Stimulated activated CD4-positive, alpha-beta T cell treated with anti-CD3 and anti-CD28 coated beads, Interleukin-2, amount 100 ng/mL, for 48 hours (primary cell): Measurements from ENCODE around the gene USH1C.

Experiments used
- DNase-seq, 2 donors: peaks; one replicate each; pipeline ENCODE4 v3.0.0-alpha.2; 2020

The USH1C gene

DNA sequence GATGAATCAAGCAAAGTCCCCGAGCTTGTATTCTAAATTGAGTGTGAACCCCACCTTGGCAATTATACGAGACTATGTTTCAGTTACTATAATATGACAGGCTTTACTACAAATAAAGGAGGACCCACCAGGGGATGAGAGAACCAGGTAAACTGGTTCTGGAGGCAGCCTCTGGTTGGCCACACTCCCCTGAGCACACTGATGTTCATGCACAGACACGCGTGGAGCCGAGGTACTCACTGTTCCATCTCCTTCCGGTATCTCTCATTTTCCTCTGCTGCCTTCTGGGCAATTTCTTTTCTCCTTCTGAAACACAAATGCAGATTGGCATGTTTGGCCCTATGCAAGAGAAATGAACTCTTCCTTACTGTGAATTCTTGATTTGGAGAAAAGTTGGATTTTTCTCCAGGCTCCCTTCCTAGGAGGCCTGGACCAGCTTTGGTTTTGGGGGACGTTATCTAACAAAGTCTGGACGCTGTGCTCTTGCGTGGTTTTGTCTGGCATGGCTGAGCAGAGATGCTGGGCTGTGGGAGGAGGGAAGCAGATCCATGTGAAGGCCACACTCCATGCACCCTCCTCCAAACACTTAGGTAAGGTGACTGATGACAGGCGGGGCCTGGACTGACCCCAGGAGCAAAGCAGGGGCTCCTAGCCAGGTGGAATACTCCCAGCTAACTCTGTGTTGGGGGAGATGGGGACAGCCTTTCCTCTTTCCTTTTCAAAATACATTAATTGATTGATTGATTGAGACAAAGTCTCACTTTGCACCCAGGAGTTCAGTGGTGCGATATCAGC, 22.9 kb downstream of the USH1C start:
- no peak for DNase-seq

DNA sequence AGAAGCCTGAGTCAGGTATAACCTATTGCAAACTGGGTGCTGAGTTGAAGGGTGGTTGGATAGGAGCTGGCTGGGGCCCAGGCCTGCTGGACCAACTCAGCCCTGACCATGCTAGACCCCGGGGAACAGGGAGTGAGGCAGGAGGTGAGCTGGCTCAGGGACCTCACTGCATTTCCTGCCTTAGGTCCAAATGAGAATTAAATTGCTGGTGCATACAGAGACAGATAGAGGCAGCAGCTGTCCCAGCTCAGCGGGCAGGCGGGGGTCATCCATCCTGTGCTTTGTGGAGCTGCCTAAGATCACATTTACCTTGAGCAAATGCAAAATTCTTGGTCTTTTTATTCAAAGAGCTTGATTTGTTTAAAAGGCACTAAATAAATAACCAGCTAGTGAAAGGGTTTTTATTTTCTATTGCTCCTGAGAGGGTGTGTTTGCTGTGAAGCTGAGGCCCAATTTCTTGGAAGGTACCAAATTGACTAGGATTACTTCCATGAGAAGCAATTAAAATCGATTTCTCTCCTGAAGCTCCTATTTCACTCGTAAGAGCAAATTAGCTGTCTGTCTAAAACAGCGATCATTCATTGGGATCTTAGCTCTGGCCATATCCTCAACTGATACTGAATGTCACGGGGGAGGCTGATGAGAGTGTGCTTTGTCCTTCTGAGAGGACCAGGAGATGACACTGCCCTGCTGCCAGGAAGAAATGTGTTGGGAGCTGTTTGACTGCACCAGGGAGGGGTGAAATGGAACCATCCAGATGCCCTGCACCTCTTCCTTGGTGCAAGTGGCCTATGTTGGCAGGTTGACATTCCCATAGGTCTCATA, 24.9 kb downstream of the USH1C start:
- no peak for DNase-seq

DNA sequence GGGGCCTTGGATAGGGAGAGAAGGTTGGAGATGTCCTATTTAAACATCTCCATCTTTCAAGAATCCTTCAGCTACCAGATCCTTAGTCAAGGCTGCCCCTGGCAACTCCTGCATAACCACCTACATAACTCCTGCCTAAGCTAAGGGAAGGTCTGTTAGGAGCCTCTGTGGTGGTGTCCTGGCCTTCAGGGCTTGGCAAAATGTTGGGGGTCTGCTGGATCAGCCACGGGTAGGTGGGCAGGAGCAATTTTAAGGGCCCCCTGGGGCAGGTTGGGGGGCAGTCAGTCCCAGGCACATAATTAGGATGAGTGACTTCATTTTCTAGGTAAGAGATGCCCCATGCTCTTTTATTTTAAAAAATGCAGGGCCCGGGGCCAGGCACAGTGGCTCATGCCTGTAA, 25.9 kb downstream of the USH1C start:
- DNase-seq = no peak

DNA sequence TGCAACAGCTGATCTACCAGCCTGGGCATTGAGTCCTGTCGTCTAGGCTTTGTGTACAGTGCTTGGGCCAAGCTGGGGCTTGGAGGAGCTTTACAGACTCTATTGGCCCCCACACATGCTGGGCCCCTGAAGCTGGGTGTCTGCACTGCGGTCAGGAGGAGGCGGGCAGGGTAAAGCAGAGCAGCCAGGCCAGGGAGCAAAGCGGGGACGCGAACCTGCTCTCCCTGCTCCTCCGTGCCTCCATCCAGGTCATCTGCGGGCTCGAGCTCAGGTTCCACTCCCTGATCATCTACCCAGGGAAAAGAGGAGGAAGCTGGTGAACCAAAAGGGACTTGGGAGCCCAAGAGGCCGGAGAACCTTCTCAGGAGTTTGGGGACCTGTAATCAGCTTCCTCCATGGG, 27.0 kb downstream of the USH1C start:
- DNase-seq = no peak

DNA sequence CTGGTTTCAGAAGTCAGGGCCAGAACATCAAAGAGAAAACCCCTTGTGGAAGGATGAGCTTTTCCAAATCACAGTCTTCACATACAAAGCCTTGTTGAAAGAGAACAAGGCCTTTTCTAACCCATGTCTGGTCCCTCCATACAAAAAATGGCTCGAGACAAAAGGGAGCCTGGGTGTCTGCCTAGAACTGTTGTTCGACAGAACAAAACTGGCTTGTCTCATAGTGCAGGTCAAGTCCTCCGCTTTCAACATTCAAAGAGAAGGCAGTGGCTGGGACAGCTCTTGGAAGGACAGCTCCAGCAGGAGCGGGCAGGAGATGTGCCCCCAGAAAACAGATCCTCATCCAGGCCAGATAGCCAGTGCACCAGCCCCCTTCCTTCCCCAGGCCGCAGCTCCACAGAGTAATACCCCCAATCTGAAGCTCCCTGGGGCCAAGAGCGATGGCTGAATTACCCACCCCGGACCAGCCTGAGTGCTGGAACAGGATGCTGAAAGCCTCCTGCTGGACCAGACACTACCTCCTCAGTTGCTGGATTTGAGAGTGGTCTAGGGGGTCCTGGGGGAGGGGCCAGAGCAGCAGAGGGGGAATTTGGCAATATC, 27.6 kb downstream of the USH1C start:
- DNase-seq = no peak

DNA sequence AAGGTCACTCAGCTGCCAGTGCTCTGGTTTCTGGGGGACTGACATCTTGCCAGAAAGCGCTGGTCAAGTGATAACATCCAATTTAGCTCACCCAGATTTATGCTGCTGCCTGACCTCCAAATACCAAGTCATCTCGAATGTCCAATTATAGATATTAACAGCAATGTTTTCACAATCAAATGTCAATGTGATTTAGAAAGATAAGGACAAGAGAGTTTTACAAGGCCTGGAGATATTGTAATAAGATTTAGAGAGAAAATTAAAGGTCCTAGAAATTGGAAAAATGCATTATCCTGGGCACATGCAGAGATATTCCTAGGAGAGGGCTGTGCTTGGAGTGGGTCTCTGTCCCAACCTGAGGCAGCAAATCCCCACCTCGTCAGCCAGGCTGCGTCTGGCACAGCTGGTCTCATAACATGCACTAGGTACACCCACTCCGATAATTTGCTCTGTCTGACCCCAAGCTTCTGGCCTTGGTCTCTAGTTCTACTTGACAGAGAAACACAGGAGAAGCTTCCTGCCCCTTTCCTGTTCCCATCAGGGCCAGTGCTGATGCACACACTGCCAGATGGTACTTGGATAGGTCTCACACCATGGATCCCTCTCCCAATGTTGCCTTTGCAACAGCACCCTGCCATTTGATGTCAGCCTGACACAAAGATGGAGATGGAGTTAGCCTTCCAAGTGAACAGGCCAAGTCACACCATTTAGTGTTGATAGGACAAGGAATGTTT, 28.6 kb downstream of the USH1C start:
- no peak for DNase-seq

DNA sequence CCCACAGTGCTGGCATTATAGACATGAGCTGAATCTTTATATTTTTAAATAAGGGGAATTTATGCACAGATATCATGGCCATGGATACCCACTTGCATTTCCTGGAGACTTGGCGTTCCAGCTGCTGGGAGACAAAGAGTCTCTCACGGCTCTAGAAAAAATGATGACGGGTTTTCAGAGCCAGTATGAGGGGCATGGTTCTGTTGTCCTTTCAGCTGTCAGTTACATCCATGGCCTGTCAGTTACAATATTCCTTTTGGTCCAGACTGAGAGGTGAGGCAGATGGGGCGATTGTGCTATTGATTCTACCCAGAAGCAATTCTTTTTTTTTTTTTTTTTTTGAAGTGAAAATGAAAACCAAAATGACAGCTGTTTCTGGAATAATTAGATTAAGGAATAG, 29.7 kb downstream of the USH1C start:
- DNase-seq = no peak

DNA sequence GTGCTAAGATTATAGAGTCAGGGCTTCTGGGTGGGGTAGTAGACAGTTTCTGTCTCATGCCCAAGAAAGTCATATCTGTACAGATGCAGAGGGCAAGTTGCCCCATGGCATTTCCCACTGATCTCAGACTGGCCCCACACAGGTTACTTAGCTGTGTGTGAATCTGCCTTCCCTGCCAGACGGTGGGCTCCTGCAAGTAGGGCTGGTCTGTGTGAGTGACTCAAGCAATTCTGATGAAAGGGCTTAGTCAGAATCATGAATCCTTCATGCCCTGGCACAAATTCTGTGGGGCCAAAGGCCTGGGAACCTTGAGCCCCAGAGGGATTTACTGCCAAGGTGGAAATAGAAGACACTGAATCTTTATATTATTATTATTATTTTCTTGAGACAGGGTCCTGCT, 30.4 kb downstream of the USH1C start:
- DNase-seq = no peak

DNA sequence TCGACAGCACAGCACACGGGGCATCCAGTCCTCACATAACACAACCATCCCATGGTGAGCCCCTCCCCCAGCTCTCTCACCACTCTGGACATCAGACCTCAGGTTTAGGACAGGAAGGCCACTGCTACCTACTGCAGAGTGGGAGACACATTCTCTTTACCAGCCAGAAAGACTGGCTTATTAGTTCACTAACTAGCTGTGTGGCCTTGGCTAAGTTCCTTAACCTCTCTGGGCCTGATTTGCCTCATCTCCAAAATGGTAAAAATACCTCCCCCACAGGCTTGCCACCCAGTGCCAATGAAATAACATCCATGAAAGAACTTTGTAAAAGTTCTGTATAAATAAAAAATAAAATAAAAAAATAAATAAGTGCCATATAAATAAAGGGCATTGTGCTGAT, 32.1 kb downstream of the USH1C start:
- no peak for DNase-seq

DNA sequence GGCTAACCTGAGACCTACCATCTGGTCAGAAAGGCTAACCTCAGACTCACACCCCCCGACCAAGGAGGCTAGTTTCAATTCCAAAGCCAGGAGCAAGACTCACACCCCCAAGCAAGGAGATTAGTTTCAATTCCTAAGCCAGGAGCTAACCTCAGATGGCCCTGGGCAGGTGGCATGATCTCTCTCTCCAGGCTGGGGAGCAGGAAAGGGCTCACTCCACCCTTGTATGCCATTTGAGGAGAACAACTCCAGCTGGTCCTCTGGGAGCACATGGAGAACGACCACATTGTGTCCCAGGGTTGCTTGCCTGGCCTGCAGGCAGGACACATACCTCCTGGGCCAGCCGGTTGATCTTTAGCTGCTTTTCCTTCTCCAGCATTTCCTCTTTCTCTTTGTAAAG, 32.6 kb downstream of the USH1C start:
- no peak for DNase-seq

DNA sequence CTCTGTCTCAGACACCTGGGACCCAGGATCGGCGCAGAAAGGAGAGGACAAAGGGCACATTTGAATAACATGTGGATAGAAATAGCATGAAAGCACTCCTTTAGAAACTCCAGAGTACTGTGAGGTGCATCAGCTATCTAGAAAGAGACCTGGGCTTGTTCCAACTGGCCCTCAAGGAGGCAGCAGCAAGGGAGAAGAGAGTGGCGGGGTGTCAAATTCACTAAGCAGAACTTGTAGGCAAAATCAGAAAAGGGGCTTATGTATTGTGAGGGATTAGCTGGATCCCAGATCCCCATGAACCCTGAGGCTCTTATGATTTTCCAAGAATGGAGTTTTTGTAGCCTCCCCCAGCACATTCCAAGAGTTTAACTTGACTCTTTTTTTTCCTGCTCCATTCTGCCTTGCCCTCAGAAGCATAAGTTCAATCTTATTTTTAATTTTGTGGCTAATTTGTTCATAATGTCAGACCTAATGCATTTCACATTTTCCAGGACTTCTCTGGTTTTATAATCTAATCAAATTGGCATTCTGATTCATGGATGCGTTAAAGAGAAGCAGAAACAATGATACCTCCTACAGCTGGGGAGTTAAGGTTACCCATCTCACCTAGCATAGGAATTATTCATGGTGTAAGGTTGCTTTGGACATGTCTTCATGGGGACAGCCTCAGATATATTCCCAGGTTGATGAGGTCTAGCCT, 33.6 kb downstream of the USH1C start:
- DNase-seq = no peak

DNA sequence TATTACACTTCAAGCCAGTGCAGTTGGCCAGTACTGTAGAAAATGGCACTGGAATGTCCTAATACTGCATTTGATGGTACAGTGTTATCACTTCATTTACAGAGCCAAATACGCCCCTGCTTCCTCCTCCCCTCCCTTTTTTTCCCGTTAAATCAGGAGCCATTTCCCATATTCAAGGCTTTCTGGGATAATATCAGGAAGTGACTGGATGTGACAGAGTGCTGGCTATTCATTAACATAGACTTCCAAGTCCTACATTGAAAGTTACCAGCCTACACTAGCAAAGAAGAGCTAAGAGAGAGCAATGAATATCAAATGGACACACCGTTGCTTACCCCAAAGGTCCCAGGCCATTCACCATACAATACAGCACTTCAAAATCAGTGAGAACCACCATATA, 35.4 kb downstream of the USH1C start:
- no peak for DNase-seq

DNA sequence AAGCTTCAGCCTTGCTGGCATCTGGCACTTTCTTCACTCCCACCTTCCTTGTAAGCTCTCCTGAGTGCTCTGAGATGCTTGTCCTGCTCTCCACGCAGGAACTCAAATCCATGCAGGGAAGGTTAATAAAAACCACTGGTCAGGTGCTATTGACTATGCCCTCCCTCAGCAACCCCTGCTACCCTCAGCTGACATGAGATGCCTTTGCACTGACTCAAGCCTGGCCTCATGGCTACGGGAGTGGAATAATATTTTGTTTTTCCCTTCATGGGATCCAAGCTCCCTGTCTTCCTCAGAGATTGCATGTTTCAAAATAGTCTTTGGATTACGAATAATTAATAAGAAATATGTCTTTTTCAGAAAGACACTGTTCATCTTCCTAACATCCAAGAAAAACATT, 35.9 kb downstream of the USH1C start:
- DNase-seq = no peak

DNA sequence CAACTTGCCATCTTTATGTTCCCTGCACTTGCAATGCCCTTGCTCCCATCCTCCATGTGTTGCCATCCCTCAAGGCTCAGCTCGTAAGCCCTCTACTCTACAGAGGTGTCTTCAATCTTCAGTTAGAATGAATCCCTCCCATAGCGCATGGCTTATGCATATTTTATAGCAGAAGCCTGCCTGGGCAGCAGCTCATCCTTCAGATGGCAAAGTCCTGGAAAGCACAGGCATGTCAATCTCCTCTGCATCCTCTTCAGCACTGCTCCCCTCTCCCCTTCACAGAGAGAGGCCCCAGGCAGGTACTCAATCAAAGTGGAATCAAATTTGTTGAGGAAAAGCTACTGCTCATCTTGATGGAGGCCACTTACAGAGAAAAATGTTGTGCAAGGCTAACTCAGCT, 36.4 kb downstream of the USH1C start:
- DNase-seq = no peak

DNA sequence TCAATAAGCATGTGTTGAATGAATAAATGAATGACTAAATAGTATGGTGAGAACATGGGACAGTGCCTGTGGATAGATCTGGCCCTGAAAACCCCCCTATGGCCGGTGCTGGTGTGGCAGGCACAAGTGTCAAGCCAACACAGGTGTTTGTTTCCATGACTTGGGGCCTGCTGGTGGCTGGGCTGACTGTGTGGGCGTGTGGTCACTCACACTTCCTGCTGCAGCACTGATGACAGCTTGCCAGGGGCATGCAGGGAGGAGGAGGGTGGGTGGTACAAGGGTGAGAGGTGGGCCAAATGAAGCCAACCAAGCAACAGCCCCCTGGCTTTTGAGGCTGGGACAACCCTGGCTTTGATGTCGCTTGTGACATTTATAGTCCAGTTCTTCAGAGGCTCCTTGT, 37.3 kb downstream of the USH1C start:
- DNase-seq = no peak

DNA sequence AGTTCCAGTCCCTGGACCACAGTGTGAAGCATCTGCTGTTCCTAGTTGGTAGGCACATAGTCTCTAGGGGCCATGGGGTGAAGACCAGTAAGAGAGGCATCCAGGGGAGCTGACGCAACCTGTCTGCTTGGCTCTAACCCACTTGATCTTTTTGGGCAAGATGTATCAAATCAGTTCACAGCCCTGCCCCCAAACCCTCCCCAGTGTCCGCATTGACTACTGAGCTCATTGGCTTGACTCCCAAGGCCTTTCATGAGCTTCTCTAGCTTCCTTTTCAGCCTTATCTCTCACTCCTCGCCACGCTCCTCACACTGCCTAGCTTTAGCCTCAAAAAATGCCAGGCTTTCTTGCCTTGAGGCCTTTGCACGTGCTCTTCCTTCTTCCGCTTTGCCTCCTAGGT, 37.9 kb downstream of the USH1C start:
- DNase-seq = no peak

DNA sequence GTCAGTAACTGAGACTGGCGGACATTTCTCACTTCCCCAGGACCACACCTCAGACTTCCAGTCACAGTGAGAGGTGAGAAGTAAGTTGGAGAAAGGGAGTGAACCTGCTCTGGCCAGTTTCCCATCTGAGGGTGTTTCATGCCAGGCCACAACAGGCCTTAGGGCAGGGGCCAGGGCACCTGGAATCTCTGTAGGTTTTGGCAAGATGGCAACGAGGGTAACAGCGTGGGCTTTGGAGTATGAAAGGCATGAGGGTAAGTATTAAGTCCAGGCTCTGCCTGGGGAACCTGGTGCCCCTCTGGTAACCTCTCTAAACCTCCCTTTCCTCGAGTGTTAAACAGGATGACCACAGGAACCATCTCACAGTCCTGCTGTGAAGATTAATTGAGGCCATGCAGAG, 39.1 kb downstream of the USH1C start:
- DNase-seq = no peak

DNA sequence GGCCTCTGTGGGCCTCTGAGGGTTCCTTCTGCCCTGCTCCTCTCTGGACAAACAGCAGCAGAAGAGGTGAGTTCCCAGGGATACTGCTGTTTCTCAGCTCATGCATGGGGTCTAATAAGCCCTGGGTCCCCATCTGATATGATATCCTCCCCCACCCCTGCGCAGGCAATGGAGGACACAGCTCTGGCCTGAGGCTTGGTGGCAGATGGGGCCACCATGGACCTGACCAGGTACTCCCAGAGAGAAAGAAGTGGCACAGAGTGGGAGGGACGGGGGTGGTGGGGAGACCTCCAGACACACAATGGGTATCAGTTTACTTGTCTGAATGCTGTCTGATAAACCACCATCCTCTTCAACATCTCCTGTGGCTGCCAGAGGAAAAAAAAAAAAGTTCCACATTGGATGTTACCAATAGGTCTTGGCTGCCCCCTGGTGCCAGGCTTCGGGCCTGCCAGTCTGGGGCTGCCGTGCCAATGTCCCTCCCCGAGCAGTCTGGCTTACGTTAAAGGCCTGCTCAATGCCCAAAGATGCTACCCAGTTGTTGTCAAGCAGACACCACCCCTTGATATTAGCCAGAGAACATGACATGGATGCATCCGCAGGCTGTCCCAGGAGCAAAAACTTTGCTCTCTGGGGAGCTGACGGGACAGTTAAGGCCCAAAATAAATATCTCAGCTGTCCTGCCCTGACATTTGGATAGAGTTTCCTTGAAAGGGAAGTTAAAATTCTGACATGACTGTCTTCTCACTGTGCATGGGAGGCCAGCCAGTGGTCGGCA, 39.7 kb downstream of the USH1C start:
- peak; percentile 76 to 77 for DNase-seq

DNA sequence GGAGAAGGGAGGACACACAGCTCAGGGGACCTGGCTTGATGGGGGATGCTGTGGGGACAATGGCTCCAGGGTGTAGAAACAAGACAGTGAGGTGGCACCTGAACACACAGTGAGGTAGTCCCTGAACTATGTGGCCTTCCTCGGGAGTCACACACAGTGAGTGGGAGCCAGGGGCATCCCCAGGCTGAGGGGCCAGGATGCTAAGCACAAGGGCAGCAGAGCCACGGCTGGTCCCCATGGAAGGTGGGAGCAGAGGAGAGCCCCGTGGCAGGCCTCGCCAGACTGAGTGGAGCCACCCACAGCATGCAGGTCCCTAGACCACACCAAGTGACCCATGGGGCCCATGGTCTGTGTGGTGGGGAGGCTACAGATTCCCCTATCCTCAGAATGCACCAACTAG, 41.6 kb downstream of the USH1C start:
- DNase-seq = no peak

DNA sequence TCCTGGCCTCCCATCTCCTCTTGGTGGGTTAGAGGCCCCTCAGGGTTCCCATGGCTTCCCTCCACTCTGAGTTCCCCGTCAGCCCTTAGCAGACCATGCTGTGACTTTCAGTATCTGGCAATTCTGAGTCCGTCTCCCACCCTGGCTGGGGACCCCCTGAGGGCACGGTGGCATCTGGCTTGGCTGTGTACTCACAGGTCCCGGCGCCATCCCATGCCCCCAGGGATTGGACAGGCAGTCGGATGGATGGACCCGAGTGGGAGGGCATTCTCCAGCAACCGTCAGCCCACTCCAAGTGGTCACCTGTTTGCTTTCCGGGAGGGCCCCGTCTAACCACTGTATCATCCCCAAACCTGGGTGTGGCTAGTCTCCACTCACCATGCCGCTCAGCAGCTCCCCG, 43.5 kb downstream of the USH1C start:
- no peak for DNase-seq

DNA sequence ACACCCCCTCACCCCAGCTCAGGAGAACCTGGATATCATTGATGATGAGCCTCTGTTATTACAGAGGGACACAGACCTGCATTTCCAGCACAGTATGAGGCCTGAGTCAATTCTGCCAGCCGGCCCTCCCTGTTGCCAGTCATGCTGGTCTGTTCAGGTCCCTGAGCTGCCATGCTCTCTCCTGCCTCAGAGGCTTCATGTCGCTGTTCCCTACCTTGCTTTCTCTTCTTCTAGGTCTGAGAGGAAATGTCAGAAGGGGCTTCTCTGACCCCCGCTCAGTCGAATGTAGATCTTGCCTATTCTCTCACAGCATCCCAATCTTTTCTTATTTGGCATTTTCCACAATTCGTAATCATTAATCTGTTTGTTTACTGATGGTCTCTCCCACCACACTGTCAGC, 45.7 kb downstream of the USH1C start:
- DNase-seq = no peak

DNA sequence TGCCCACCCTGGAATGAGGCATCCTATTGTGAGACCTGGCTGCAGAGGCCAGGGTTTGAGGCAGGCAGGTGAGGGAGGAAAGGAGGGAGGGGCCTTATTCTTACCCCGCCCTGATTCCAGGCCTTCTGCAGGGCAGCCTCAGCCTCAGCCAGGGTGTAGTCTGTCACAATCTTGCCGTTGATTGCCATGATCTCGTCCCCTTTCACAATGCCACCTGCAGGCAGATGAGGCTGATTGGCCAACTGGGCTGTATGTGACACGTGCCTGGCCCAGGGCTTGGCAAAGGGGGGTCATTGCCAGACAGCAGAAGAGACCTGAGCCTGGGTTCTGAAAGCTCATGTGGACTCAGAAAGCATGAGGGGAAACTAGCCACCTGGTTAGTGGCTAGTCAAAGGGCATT, 46.2 kb downstream of the USH1C start:
- DNase-seq = no peak
